ENCODE results near the gene FADS2. TPM values are rescaled to one million over a fixed set of nuclear protein-coding genes. Genes with fewer than 3 reads are reported as not detected.

The FADS2 gene
- total and polyA plus RNA-seq, 9 of the 15 experiments (the other 6 are each of a cell fraction or from before 2014, with no cell fraction given) = 2.9 to 42.8 (median 16.2) TPM

GRCh38 chr11:61814958-61815789 is 12.9 kb upstream of the FADS2 start (continued):
- TF ChIP-seq MGA (IDR thresholded peaks at IDR 0.05) (peak; percentile 50; the same call in 1 of the 2 replicates), SMAD3 (CRISPR knock-in tag; conservative IDR thresholded peaks at IDR 0.05) (0 out of 2 replicates have a peak, but pooled peaks have one; percentile 50), EZH2 (IDR thresholded peaks at IDR 0.05; ENCODE audit: borderline replicate concordance, low read depth, low read length) (no peak), ZFP36 (IDR thresholded peaks at IDR 0.05; ENCODE audit: low read depth, low read length, partially characterized antibody) (peak; percentile 2), ELF2 (CRISPR knock-in tag; IDR thresholded peaks at IDR 0.05) (peak; percentile 51; the same call in 1 of the 2 replicates), ETV1 (tag; conservative IDR thresholded peaks at IDR 0.05; ENCODE audit: low read depth) (no peak), HLTF (IDR thresholded peaks at IDR 0.05) (no peak; the same call in 1 of the 2 replicates), ZNF212 (CRISPR knock-in tag; IDR thresholded peaks at IDR 0.05) (no peak), ZNF740 (CRISPR knock-in tag; IDR thresholded peaks at IDR 0.05) (0 out of 2 replicates have a peak, but pooled peaks have one; percentile 16), ZNF740 (tag; IDR thresholded peaks at IDR 0.05) (no peak), CXXC5 (CRISPR knock-in tag; IDR thresholded peaks at IDR 0.05) (peak; percentile 85), LCOR (CRISPR knock-in tag; IDR thresholded peaks at IDR 0.05) (peak; percentile 82), HMG20B (CRISPR knock-in tag; IDR thresholded peaks at IDR 0.05) (peak; percentile 89; the same call in 1 of the 2 replicates), MTA3 (IDR thresholded peaks at IDR 0.05; ENCODE audit: borderline replicate concordance) (peak; percentile 70), FUS (optimal IDR thresholded peaks at IDR 0.05; ENCODE audit: low read depth, low read length) (no peak), CHCHD3 (CRISPR knock-in tag; IDR thresholded peaks at IDR 0.05) (0 out of 2 replicates have a peak, but pooled peaks have one; percentile 67)
